HEK293T (cell line): Measurements from ENCODE around the gene CMC1.

Experiments
- CTBP1 ChIP-seq: fragments of 450-650 bp; IDR thresholded peaks from 2 replicates; pipeline ENCODE4 v1.6.1; 2016; ENCODE audit warnings: borderline replicate concordance
- ELF4 ChIP-seq: fragments of 450-650 bp; IDR thresholded peaks from 2 replicates; pipeline ENCODE4 v1.6.1; 2017; ENCODE audit warnings: antibody characterized with exemption
- FOXM1 ChIP-seq: fragments of 450-650 bp; IDR thresholded peaks from 2 replicates; pipeline ENCODE4 v1.6.1; 2017; ENCODE audit warnings: mild to moderate bottlenecking, borderline replicate concordance
- L3MBTL2 ChIP-seq: fragments of 450-650 bp; conservative IDR thresholded peaks from 2 replicates; pipeline ENCODE4 v1.6.1; 2016; ENCODE audit warnings: mild to moderate bottlenecking
- PKNOX1 ChIP-seq: fragments of 450-650 bp; IDR thresholded peaks from 2 replicates; pipeline ENCODE4 v1.6.1; 2016
- SP1 ChIP-seq: fragments of 450-650 bp; IDR thresholded peaks from 2 replicates; pipeline ENCODE4 v1.6.1; 2017
- SUZ12 ChIP-seq: fragments of 450-650 bp; IDR thresholded peaks from 2 replicates; pipeline ENCODE4 v1.6.1; 2016; ENCODE audit warnings: mild to moderate bottlenecking
- TARDBP ChIP-seq: fragments of 450-650 bp; IDR thresholded peaks from 2 replicates; pipeline ENCODE4 v1.6.1; 2016

- TF ChIP-seq SUZ12: no peak
- TF ChIP-seq ELF4: no peak
- no peak for TF ChIP-seq CTBP1
- no peak for TF ChIP-seq FOXM1
- no peak for TF ChIP-seq L3MBTL2
- TF ChIP-seq TARDBP: no peak
- TF ChIP-seq SP1: no peak
- no peak for TF ChIP-seq PKNOX1
Measured at GRCh38 chr3:28239108-28239507, 2.3 kb upstream of the CMC1 start.
